GM19455 (cell line): ENCODE results near the gene NOP53.
"Not testable (repeated sequence)": the region's sequence is repeated elsewhere in the genome, so short reads cannot be mapped to it uniquely, and the experiment has no call there.

Experiments used
- ATAC-seq: cut with Tn5 transposase; IDR thresholded peaks from one replicate; pipeline ENCODE4 v1.9.1; 2021; ENCODE audit not compliant: unreplicated experiment

Gene NOP53

DNA sequence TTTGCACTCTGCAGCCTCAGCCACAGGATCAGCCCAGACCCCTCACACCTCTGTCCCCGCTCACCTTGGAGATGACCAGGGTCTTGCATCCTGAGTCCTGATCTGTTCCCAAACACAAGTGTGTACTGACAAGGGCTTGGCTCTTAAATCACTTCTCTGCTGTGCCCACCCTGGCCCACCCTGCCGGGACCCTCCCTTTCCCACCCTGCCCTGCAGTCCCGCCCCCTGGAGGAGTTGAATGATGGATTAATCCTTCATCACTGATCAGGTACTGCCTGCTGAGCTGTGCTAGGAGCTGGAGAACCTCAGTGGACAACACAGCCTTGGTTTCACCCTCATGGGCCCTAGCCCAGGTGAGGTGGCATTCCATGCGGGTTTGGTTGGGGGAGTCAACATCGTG is 59.1 kb downstream of the NOP53 start, which contains the start of gene TPRX1:
Gene TPRX1, minus strand, starts transcription at position 101 of the 400 bp plus-strand sequence. Its CDS starts 12 bp downstream, at position 89.
- not testable (repeated sequence) for ATAC-seq

DNA sequence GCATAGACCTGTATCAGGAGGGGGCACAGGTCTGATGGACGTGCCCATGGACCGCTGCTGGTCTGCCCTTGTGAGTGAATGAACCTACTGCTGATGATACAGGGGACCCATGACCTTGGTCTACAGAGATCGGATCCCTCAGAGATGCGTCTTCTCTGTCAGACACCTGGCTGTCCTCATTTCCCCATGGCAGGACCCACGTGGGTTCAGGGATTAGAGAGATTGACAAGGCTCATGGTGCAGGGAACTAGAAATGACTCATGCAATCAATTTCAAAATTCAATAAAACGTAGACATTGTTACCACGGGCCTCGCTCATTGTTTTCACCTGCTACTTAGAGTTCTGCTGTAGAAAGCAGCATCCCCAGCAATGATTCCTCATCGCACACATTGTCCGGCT is 60.0 kb downstream of the NOP53 start:
- no peak for ATAC-seq

DNA sequence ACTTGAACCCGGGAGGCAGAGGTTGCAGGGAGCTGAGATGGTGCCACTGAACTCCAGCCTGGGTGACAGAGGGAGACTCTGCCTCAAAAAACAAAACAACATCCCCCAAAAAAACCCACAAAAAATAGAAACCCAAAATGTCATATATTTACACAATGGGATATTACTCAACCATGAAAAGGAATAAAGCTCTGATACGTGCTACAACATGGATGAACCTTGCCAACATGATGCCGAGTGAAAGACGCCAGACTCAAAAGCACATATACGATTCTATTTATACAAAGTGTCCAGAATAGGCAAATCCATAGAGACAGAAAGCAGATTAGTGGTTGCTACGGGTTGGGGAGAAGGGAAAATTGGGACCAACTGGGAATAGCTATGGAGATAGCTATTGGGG is 61.1 kb downstream of the NOP53 start:
- ATAC-seq = no peak
